Adrenal gland (tissue), 5 donors: Measurements from ENCODE around the gene EHD4.

Experiments
- POLR2A ChIP-seq, 2 donors: fragments of 450-650 bp; IDR thresholded peaks; one replicate each; pipeline ENCODE4 v1.6.1; 2017; ENCODE audit warnings: antibody characterized with exemption in 2 of 2, mild to moderate bottlenecking in 2 of 2, moderate library complexity in 1 of 2
- TF ChIP-seq, protein P1 (sequence below), 6 experiments: fragments of 450-650 bp in 4 of 6; fragments of 200-600 bp in 2 of 6; sonication (generic) in 1 of 6; IDR thresholded peaks; 1 replicate in 5 of 6; 2 replicates in 1 of 6; pipeline versions ENCODE4 v1.5.1 to v1.8.0; 2016 to 2021; ENCODE audit warnings: antibody characterized with exemption in 6 of 6, mild to moderate bottlenecking in 2 of 6, moderate library complexity in 1 of 6
- donor health status: DM: no; HTN: no; CAD: no.

- TF ChIP-seq, protein P1, sequence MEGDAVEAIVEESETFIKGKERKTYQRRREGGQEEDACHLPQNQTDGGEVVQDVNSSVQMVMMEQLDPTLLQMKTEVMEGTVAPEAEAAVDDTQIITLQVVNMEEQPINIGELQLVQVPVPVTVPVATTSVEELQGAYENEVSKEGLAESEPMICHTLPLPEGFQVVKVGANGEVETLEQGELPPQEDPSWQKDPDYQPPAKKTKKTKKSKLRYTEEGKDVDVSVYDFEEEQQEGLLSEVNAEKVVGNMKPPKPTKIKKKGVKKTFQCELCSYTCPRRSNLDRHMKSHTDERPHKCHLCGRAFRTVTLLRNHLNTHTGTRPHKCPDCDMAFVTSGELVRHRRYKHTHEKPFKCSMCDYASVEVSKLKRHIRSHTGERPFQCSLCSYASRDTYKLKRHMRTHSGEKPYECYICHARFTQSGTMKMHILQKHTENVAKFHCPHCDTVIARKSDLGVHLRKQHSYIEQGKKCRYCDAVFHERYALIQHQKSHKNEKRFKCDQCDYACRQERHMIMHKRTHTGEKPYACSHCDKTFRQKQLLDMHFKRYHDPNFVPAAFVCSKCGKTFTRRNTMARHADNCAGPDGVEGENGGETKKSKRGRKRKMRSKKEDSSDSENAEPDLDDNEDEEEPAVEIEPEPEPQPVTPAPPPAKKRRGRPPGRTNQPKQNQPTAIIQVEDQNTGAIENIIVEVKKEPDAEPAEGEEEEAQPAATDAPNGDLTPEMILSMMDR (IDR thresholded peaks at IDR 0.05), result no peak
- no peak for TF ChIP-seq POLR2A (IDR thresholded peaks at IDR 0.05)
Measured at GRCh38 chr15:41932101-41932500, 40.3 kb downstream of the EHD4 start.
